K562 (cell line): Measurements from ENCODE around the gene BARD1. TPM values are rescaled to one million over a fixed set of nuclear protein-coding genes. Genes with fewer than 3 reads are reported as not detected.
"Not testable (repeated sequence)": the region's sequence is repeated elsewhere in the genome, so short reads cannot be mapped to it uniquely, and the experiment has no call there.

ENCODE experiments used
- ATAC-seq: fragments of 200-7000 bp; cut with Tn5 transposase; 3 replicates; pipeline ENCODE4 v1.9.1; 2020; ENCODE audit warnings: moderate library complexity
- BruUV-seq: library from RNA; stranded (reverse); fragments of 400-500 nt; replicated peaks from 2 replicates; lab custom pipeline; 2021; lab: Mats Ljungman, UMichigan
- CTCF ChIA-PET: fragments of 300-600 bp; formaldehyde crosslinking; extraction: SDS; loops from one replicate; lab custom pipeline; 2021; ENCODE audit warnings: low intra/inter-chr PET ratio; lab: Yijun Ruan, JAX
- POLR2A ChIA-PET: fragments of 300-600, 350-650 bp; sonication (Branson Sonifier 250); formaldehyde crosslinking; extraction: SDS; loops from one replicate; lab custom pipeline; 2021; ENCODE audit warnings: antibody characterized with exemption, inconsistent platforms; lab: Yijun Ruan, JAX
- DNase-seq, 4 experiments: peaks; one replicate each; pipeline versions ENCODE4 v3.0.0 to v3.0.0-alpha.2; 2011 to 2018; ENCODE audit warnings: low spot score in 3 of 4, mixed read lengths in 3 of 4; ENCODE audit errors: extremely low read depth in 1 of 4
- FAIRE-seq: peaks from 2 replicates; lab custom pipeline; 2011; peaks lifted over from hg19 to GRCh38; lab: Jason Lieb, UNC
- H2AFZ ChIP-seq: 2 replicates; pipeline ENCODE4 v1.6.0; 2011; ENCODE audit warnings: low read depth, low read length, control low read depth, inconsistent platforms
- H3K27ac ChIP-seq: fragments of 200-600 bp; 3 replicates; pipeline ENCODE4 v1.8.0; 2011; ENCODE audit warnings: low read depth, mild to moderate bottlenecking, control low read depth, inconsistent platforms, low read length, moderate library complexity, mixed read lengths; ENCODE audit errors: extremely low read depth
- H3K27me3 ChIP-seq, 2 experiments: fragments of 300-600 bp in 1 of 2; 2 replicates in 1 of 2; 3 replicates in 1 of 2; pipeline versions ENCODE4 v1.6.0 to v1.8.0; 2011; ENCODE audit warnings: inconsistent platforms in 2 of 2, low read length in 2 of 2, mild to moderate bottlenecking in 1 of 2, mixed read lengths in 1 of 2, moderate library complexity in 1 of 2; ENCODE audit not compliant: control insufficient read depth in 2 of 2, insufficient read depth in 2 of 2
- H3K36me3 ChIP-seq: fragments of 300-600 bp; 3 replicates; pipeline ENCODE4 v1.8.0; 2011; ENCODE audit warnings: mild to moderate bottlenecking, low read length, inconsistent platforms; ENCODE audit not compliant: control insufficient read depth, insufficient read depth
- H3K4me1 ChIP-seq, 2 experiments: fragments of 200-600 bp in 1 of 2; replicated peaks in 1 of 2; 2 replicates in 1 of 2; 3 replicates in 1 of 2; pipeline versions ENCODE4 v1.5.1 to v1.8.0; 2011; ENCODE audit warnings: inconsistent platforms in 2 of 2, low read length in 2 of 2, mild to moderate bottlenecking in 1 of 2, mixed read lengths in 1 of 2, moderate library complexity in 1 of 2; ENCODE audit not compliant: control insufficient read depth in 2 of 2, insufficient read depth in 2 of 2
- H3K4me2 ChIP-seq: 2 replicates; pipeline ENCODE4 v1.6.1; 2011; ENCODE audit warnings: low read length, control low read depth, inconsistent platforms, mixed read lengths; ENCODE audit not compliant: insufficient read depth
- H3K4me3 ChIP-seq: fragments of 200-600 bp; sonication (generic), shearing (Covaris generic); 2 replicates; pipeline ENCODE4 v1.5.1; 2016; ENCODE audit warnings: control low read depth, inconsistent platforms
- H3K79me2 ChIP-seq: fragments of 200-600 bp; 3 replicates; pipeline ENCODE4 v1.8.0; 2011; ENCODE audit warnings: low read length, inconsistent platforms; ENCODE audit not compliant: control insufficient read depth, insufficient read depth
- H3K9ac ChIP-seq, 2 experiments: 2 replicates each; pipeline versions ENCODE4 v1.6.0 to v1.6.1; 2011; ENCODE audit warnings: low read depth in 2 of 2, low read length in 2 of 2, control low read depth in 1 of 2, inconsistent platforms in 1 of 2, mild to moderate bottlenecking in 1 of 2, mixed read lengths in 1 of 2; ENCODE audit not compliant: insufficient read depth in 1 of 2
- H3K9me1 ChIP-seq: one replicate; pipeline ENCODE4 v1.6.0; 2011; ENCODE audit warnings: inconsistent platforms, mild to moderate bottlenecking, low read length, moderate library complexity; ENCODE audit not compliant: control insufficient read depth, insufficient read depth
- H3K9me3 ChIP-seq: replicated peaks from 2 replicates; pipeline ENCODE4 v1.5.1; 2011; ENCODE audit warnings: low read depth, low read length, inconsistent platforms; ENCODE audit not compliant: control insufficient read depth, insufficient read depth
- H4K20me1 ChIP-seq: replicated peaks from 2 replicates; pipeline ENCODE4 v1.6.1; 2011; ENCODE audit warnings: low read length, inconsistent platforms, mixed read lengths; ENCODE audit not compliant: control insufficient read depth, insufficient read depth
- E4F1 ChIP-seq: fragments of 250-450 bp; sonication (Bioruptor Pico); IDR thresholded peaks from 2 replicates; pipeline ENCODE4 v1.5.0; 2021; ENCODE audit warnings: mild to moderate bottlenecking, borderline replicate concordance
- RBM25 ChIP-seq: fragments of 200-400 bp; formaldehyde crosslinking; IDR thresholded peaks from 2 replicates; pipeline ENCODE4 v1.6.1; 2018; ENCODE audit warnings: low read length, low read depth, moderate library complexity; ENCODE audit not compliant: severe bottlenecking
- ZNF146 ChIP-seq: IDR thresholded peaks from one replicate; pipeline ENCODE4 v1.6.1; 2018; ENCODE audit warnings: missing compliant biosample characterization; ENCODE audit not compliant: unreplicated experiment
- ZNF212 ChIP-seq: fragments of 450-650 bp; formaldehyde crosslinking; IDR thresholded peaks from 2 replicates; pipeline ENCODE4 v1.4.0; 2020; ENCODE audit warnings: mild to moderate bottlenecking
- WGBS: fragments of 100-300 bp; shearing (Covaris generic); methylation state at CpG from one replicate; pipeline ENCODE4 v1.1.6; 2016; ENCODE audit warnings: low coverage, mixed read lengths; ENCODE audit not compliant: insufficient coverage; ENCODE audit errors: missing lambda C conversion rate; 5-methylcytosine and 5-hydroxymethylcytosine counted together
- in situ Hi-C: fragments of 300-500 bp; cut with MboI; formaldehyde crosslinking; loops from 4 replicates; pipeline ENCODE4 v1.15.0; 2018; ENCODE audit warnings: inconsistent platforms, mixed read lengths
- intact Hi-C: fragments of 100-400 bp; cut with micrococcal nuclease; formaldehyde crosslinking; loops from 2 replicates; pipeline ENCODE4 v1.14.2; 2022
- polyA plus RNA-seq, 8 experiments: library from polyadenylated mRNA; depleted of rRNA in 4 of 8; stranded (reverse) in 5 of 8; unstranded in 3 of 8; fragments of >200 nt; fragmentation: Nextera tagmentation in 2 of 8; fragmentation: Illumina TruSeq in 1 of 8; extraction: Ambion mirVana in 2 of 8; extraction: Trizol in 1 of 8; gene quantifications; 2 replicates each; pipeline versions ENCODE4 v1.2.1 to v1.2.3, GENCODE V29; 2011 to 2014; ENCODE audit warnings: inconsistent platforms in 1 of 8, missing spikeins in 1 of 8
- total RNA-seq, 7 experiments: library from RNA; depleted of rRNA in 6 of 7; stranded (reverse); fragments of >200 nt in 6 of 7; fragmentation: Illumina TruSeq in 2 of 7; extraction: Trizol in 2 of 7; gene quantifications; 2 replicates each; pipeline versions ENCODE4 v1.2.1 to v1.2.3, GENCODE V29; 2011 to 2021; ENCODE audit warnings: low replicate concordance in 1 of 7

The BARD1 gene
- total and polyA plus RNA-seq, 9 of the 15 experiments (the other 6 are each of a cell fraction or from before 2014, with no cell fraction given) = 6.3 to 18.9 (median 11.3) TPM

DNA sequence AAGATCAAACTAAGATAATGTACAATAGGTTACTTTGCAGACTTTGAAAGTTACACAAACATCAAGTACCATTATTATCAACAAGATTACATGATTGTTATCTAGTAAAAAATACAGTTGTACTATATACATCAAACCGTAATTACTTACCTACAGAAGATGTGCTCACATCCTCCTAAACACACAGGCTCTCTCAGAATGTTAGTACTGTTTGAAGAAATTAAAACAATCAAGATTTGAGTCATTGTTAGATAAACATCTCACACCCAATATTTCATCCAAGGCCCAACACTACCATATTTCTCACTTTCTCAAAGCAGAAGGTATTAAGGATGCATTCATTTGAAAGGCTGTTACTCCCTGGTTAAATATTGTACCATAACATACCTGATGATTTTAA is 12.6 kb downstream of the BARD1 start:
- no peak for DNase-seq
- WGBS = 100% methylated on average over 1 of the region's 1 CpG
- Histone ChIP-seq H3K27ac (no peak overlapping the region), H3K36me3 (peaks cover 23% of the 10 kb centered on the region; the same call in 2 of the 3 replicates), H2AFZ (no peak overlapping the region), H3K4me3 (no peak overlapping the region), H4K20me1 (no peaks in the 10 kb centered on the region), H3K9ac (no peak overlapping the region), H3K4me2 (no peak overlapping the region), H3K9me3 (no peaks in the 10 kb centered on the region), H3K79me2 (peaks cover 54% of the 10 kb centered on the region), H3K9me1 (no peaks in the 10 kb centered on the region), H3K4me1 (no peaks in the 10 kb centered on the region; a peak in 1 of 5 replicates), H3K27me3 (no peaks in the 10 kb centered on the region)
- in situ Hi-C loops (no loop called here), intact Hi-C loops (no loop called here)
- ChIA-PET POLR2A (no interaction called here), CTCF (no interaction called here)
- TF ChIP-seq ZNF212 (CRISPR knock-in tag) = no peak
- no peak for TF ChIP-seq E4F1 (CRISPR knock-in tag)
- BruUV-seq = no TSS peak
- FAIRE-seq = no peak
- ATAC-seq = no peak

GRCh38 chr2:214783181-214783580 is 26.3 kb downstream of the BARD1 start:
- H3K9me3 ChIP-seq, DNase-seq, in situ Hi-C loops, H3K4me1 ChIP-seq, CTCF ChIA-PET, H3K4me3 ChIP-seq, BruUV-seq, H3K27me3 ChIP-seq, H2AFZ ChIP-seq, H4K20me1 ChIP-seq, H3K27ac ChIP-seq, H3K9ac ChIP-seq, H3K9me1 ChIP-seq, intact Hi-C loops, FAIRE-seq, H3K4me2 ChIP-seq, POLR2A ChIA-PET, ATAC-seq, H3K79me2 ChIP-seq: not testable (repeated sequence)
- peaks cover 36% of the 10 kb centered on the region for H3K36me3 ChIP-seq
- WGBS = 90% methylated on average over 1 of the region's 1 CpG
- TF ChIP-seq RBM25 (peak; percentile 25), ZNF146 (peak; percentile 61)
